Measurements from ENCODE around the gene SRGAP1. TPM values are rescaled to one million over a fixed set of nuclear protein-coding genes. Genes with fewer than 3 reads are reported as not detected.

The SRGAP1 gene
- total RNA-seq, 1 experiment from 2014 or later: 3.7 TPM

DNA sequence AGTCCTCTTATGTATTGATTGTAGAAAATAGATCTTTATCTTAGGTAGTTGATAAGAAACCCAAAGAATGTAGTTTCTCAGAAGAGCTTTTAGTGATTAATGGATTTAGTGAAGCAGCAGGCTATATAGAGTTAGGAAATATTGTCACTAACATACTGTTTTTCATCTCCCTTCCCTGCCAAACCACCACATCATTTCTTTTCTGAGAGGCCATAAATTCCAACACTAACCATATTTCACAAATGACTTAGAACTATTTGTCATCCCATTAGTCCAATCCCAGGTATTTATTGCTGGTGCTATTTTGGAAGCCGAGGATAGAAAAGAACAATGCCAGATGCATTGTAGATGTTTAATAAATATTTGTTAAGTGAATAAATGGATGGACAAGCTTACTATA lies 191.9 kb downstream of the SRGAP1 start:
- Histone ChIP-seq H3K27ac (no peak overlapping the region), H3K27me3 (replicated peaks) (no peaks in the 10 kb centered on the region), H3K4me3 (no peak overlapping the region), H3K36me3 (no peaks in the 10 kb centered on the region), H3K9me3 (replicated peaks) (no peaks in the 10 kb centered on the region), H3K4me1 (replicated peaks) (peaks cover 10% of the 10 kb centered on the region)
- DNase-seq (ENCODE audit: low read depth in 1 of 2, low spot score in 2 of 2): no peak

DNA sequence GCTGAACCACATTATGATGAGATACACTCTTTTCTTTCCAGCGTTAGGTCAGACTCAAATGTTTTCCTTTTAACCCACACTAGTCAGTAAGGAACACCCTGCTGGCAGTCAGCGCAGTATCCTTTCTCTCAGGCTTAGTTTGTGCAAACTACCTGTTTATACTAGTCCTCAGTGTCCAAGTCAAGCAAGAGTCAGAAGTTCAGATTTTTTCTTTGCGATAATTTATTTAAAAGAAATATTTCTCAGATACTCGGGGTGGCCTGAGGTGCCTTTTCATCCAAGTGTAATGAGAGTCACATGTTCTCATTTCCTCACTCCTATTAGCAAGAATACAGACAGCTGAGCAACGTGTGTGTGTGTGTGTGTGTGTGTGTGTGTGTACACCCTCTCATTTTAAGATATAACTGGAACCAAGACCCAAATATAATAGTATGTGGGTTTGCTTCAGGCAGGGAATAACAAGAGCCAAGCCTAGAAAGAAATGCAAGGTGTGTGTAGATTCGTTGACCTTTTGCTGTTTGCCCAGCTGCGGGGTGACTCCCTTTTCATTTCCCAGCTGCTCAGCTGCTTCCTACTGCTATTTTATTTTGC lies 194.9 kb downstream of the SRGAP1 start:
- H3K27me3 ChIP-seq (replicated peaks): no peaks in the 10 kb centered on the region
- peaks cover 7% of the 10 kb centered on the region; the same call in 1 of the 2 replicates for H3K36me3 ChIP-seq
- H3K4me1 ChIP-seq (replicated peaks): peaks cover 10% of the 10 kb centered on the region
- H3K27ac ChIP-seq: no peak overlapping the region
- no peak overlapping the region for H3K4me3 ChIP-seq
- peak in 1 of 2 experiments; percentile 21 for DNase-seq (ENCODE audit: low read depth in 1 of 2, low spot score in 2 of 2)
- H3K9me3 ChIP-seq (replicated peaks): no peaks in the 10 kb centered on the region

GRCh38 chr12:64042911-64043310 lies 198.4 kb downstream of the SRGAP1 start:
- Histone ChIP-seq H3K4me1 (replicated peaks) (peaks cover 10% of the 10 kb centered on the region), H3K9me3 (replicated peaks) (no peaks in the 10 kb centered on the region), H3K27me3 (replicated peaks) (no peaks in the 10 kb centered on the region), H3K4me3 (no peak overlapping the region), H3K36me3 (peaks cover 7% of the 10 kb centered on the region; the same call in 1 of the 2 replicates), H3K27ac (no peak overlapping the region)
- DNase-seq (ENCODE audit: low read depth in 1 of 2, low spot score in 2 of 2): no peak

DNA sequence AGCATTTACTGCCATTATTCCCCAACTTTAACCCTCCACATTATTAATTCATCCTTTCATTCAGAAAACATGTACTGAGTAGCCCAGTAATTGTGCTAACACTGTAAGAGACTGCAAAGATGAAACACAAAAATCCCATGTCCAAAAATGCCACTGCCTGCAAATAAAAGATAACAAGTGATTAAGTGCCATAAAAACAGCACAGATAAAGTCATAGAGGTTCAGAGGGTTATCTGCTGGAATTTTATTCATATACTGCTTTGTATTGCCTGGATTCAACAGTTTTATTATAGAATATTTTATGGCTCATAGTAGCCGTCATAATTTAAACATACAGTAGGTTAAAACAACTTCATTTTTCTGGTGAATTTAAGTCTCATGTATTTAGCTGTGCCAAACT lies 199.7 kb downstream of the SRGAP1 start:
- H3K4me1 ChIP-seq (replicated peaks): peaks cover 4% of the 10 kb centered on the region; the same call in 1 of the 2 replicates

DNA sequence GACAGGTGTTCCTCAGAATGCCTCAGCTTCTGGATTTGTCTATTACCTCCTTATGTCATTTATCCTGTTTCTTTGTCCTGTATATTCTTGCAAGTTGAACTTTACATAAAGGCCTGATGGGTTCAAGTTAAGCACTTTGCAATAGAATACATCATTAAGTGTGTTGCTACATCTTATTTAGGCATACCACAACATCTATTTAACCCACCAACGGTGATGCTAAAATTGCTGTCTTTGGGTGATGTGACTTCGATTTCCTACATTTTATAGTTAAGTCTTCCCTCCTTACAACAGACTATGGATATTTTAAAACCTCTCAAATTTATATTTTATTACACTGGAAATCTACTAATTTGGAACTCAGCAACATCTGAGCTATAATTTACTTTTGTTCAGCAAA lies 206.6 kb downstream of the SRGAP1 start:
- H3K4me3 ChIP-seq: no peak overlapping the region
- H3K27me3 ChIP-seq (replicated peaks): no peaks in the 10 kb centered on the region
- no peaks in the 10 kb centered on the region for H3K4me1 ChIP-seq (replicated peaks)
- no peak overlapping the region for H3K27ac ChIP-seq
- no peaks in the 10 kb centered on the region for H3K9me3 ChIP-seq (replicated peaks)
- DNase-seq (ENCODE audit: low read depth in 1 of 2, low spot score in 2 of 2): no peak
- H3K36me3 ChIP-seq: peaks cover 28% of the 10 kb centered on the region

More for the DNA sequence above, 199.7 kb downstream of the SRGAP1 start:
- Histone ChIP-seq H3K4me3 (no peak overlapping the region), H3K27ac (no peak overlapping the region), H3K27me3 (replicated peaks) (no peaks in the 10 kb centered on the region), H3K9me3 (replicated peaks) (no peaks in the 10 kb centered on the region), H3K36me3 (peaks cover 15% of the 10 kb centered on the region)
- no peak for DNase-seq (ENCODE audit: low read depth in 1 of 2, low spot score in 2 of 2)

DNA sequence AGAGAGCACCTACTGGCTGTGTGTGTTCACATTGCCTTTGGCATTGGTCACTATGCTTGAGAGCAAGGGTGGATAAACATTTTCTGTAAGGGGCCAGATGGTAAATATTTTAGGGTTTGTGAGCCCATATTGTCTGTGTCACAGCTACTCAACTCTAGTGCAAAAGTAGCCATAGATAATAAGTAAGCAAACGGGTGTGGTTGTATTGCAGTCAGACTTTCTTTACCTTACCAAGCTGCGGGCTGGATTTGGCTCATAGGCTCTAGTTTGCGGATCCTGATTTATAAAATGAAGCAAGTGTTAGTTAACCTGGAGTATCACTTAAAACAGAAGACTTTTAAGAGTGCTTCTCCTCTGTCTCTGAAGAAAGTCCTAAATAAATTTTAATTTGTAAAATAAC lies 208.6 kb downstream of the SRGAP1 start:
- Histone ChIP-seq H3K27ac (no peak overlapping the region), H3K4me1 (replicated peaks) (no peaks in the 10 kb centered on the region), H3K36me3 (peaks cover 28% of the 10 kb centered on the region), H3K4me3 (no peak overlapping the region), H3K9me3 (replicated peaks) (no peaks in the 10 kb centered on the region), H3K27me3 (replicated peaks) (no peaks in the 10 kb centered on the region)
- DNase-seq (ENCODE audit: low read depth in 1 of 2, low spot score in 2 of 2): no peak

- Histone ChIP-seq H3K27me3 (replicated peaks) (no peaks in the 10 kb centered on the region), H3K27ac (no peak overlapping the region), H3K36me3 (peaks cover 21% of the 10 kb centered on the region), H3K4me3 (no peak overlapping the region), H3K4me1 (replicated peaks) (no peaks in the 10 kb centered on the region), H3K9me3 (replicated peaks) (no peaks in the 10 kb centered on the region)
- DNase-seq (ENCODE audit: low read depth in 1 of 2, low spot score in 2 of 2): no peak
Measured at GRCh38 chr12:64054079-64054520, 209.6 kb downstream of the SRGAP1 start.

- Histone ChIP-seq H3K36me3 (peaks cover 10% of the 10 kb centered on the region), H3K9me3 (replicated peaks) (no peaks in the 10 kb centered on the region), H3K4me3 (no peak overlapping the region), H3K27ac (no peak overlapping the region), H3K27me3 (replicated peaks) (no peaks in the 10 kb centered on the region), H3K4me1 (replicated peaks) (no peaks in the 10 kb centered on the region)
- no peak for DNase-seq (ENCODE audit: low read depth in 1 of 2, low spot score in 2 of 2)
Measured at GRCh38 chr12:64056741-64057140, 212.2 kb downstream of the SRGAP1 start.

DNA sequence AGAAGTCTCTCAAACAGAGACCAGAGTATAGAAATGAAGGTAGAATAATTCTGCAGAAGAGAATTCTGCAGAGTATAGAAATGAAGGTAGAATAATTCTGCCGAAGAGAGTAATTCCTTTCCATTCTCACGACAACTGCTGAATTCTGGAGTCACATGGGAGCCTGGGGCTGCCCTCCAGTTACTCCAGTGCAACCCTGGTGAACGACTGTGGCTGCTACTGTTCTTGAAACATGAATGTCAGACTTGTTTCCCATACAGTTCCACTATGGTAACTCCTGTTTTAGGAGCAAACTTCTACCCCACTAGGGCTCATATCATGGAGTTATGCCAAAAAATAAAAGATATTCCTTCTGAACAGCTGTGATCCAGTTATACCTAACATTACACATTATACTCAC lies 213.2 kb downstream of the SRGAP1 start:
- DNase-seq (ENCODE audit: low read depth in 1 of 2, low spot score in 2 of 2): no peak
- no peaks in the 10 kb centered on the region for H3K27me3 ChIP-seq (replicated peaks)
- peaks cover 8% of the 10 kb centered on the region for H3K36me3 ChIP-seq
- H3K9me3 ChIP-seq (replicated peaks): no peaks in the 10 kb centered on the region
- no peak overlapping the region for H3K27ac ChIP-seq
- no peak overlapping the region for H3K4me3 ChIP-seq
- no peaks in the 10 kb centered on the region for H3K4me1 ChIP-seq (replicated peaks)

DNA sequence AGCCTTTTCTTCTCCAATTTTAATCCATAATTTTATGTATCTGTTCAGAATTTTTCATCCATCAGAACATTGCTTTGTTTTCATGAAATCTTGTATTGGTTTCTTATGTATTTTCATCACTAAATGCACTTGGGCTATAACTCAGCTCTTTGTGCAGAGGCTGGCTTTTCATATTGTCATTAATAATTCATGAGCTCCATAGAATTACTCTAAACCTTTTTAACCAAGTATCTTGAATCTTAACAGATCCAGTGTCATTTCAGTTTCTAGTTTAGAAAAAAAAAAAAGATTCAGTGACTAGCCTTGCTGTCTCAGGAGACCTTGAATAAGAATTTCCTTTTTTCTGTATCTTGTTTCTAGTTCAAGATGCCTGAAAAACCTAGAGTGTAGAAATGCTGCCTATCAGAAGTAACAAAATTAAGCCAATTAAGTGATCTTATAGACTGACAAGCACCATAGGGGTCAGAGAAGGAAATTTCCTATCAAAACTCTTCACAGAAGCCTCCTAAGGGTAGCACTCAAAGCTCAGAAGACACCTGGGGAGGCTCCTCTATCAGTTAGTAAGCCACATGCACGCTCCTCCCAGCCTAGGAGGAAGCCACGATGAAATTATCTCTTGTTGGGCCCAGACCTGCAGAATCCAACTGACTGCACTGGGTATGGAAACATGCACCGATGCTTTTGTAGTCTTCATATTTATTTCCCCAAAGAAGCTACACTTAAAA lies 214.2 kb downstream of the SRGAP1 start:
- Histone ChIP-seq H3K4me3 (no peak overlapping the region), H3K36me3 (peaks cover 8% of the 10 kb centered on the region), H3K9me3 (replicated peaks) (no peaks in the 10 kb centered on the region), H3K27me3 (replicated peaks) (no peaks in the 10 kb centered on the region), H3K27ac (no peak overlapping the region), H3K4me1 (replicated peaks) (no peaks in the 10 kb centered on the region)
- DNase-seq (ENCODE audit: low read depth in 1 of 2, low spot score in 2 of 2): no peak

- H3K4me1 ChIP-seq (replicated peaks): no peaks in the 10 kb centered on the region
- no peak for DNase-seq (ENCODE audit: low read depth in 1 of 2, low spot score in 2 of 2)
Measured at GRCh38 chr12:64059685-64060084, 215.2 kb downstream of the SRGAP1 start.

DNA sequence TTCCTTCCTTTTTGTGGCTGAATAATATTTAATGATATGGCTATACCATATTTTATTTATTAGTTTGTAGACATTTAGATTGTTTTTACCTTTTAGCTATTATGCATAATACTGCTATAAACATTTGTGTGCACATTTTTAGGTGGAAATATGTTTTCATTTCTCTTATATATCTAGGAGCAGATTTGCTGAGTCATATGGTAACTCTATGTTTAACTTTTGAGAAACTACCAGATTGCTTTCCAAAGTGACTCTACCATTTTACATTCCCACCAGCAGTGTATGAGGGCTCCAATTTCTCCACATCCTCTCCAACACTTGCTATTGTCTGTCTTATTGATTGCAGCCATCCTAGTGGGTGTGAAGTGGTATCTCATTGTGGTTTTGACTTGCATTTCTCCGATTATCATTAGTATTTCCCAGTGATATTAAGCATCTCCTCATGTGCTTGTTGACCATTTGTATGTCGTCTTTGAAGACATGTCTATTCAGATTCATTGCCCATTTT lies 217.4 kb downstream of the SRGAP1 start:
- no peak for DNase-seq (ENCODE audit: low read depth in 1 of 2, low spot score in 2 of 2)
- Histone ChIP-seq H3K27ac (no peak overlapping the region), H3K9me3 (replicated peaks) (no peaks in the 10 kb centered on the region), H3K4me1 (replicated peaks) (peaks cover 8% of the 10 kb centered on the region; the same call in 1 of the 2 replicates), H3K27me3 (replicated peaks) (no peaks in the 10 kb centered on the region), H3K4me3 (no peak overlapping the region), H3K36me3 (peaks cover 26% of the 10 kb centered on the region)

More at GRCh38 chr12:64059685-64060084, 215.2 kb downstream of the SRGAP1 start:
- H3K27ac ChIP-seq: no peak overlapping the region
- no peaks in the 10 kb centered on the region for H3K9me3 ChIP-seq (replicated peaks)
- H3K27me3 ChIP-seq (replicated peaks): no peaks in the 10 kb centered on the region
- H3K36me3 ChIP-seq: peaks cover 15% of the 10 kb centered on the region
- H3K4me3 ChIP-seq: no peak overlapping the region

GRCh38 chr12:64063121-64063520 lies 218.6 kb downstream of the SRGAP1 start:
- no peaks in the 10 kb centered on the region for H3K27me3 ChIP-seq (replicated peaks)
- H3K4me1 ChIP-seq (replicated peaks): peaks cover 8% of the 10 kb centered on the region; the same call in 1 of the 2 replicates
- H3K4me3 ChIP-seq: no peak overlapping the region
- no peak for DNase-seq (ENCODE audit: low read depth in 1 of 2, low spot score in 2 of 2)
- peaks cover 26% of the 10 kb centered on the region for H3K36me3 ChIP-seq
- no peak overlapping the region for H3K27ac ChIP-seq
- H3K9me3 ChIP-seq (replicated peaks): no peaks in the 10 kb centered on the region

DNA sequence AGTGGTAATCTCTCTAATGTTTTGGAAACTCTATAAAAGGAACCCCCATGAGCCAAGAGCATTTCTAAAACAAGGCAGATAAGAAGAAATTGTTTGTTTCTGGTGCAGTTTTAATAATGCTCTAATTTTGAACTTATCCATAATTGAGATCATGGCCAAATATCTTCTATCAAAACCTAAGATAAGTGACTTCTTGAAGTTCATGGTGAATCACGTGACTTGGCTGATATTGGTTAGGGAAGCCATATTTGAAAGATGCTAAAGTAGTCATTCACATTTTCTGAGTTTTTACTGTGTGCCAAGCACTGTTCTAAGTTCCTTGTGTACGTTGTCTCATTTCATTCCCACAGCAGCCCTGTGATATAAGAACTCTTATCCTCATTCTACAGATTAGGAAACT lies 219.7 kb downstream of the SRGAP1 start:
- DNase-seq (ENCODE audit: low read depth in 1 of 2, low spot score in 2 of 2): no peak
- H3K4me1 ChIP-seq (replicated peaks): peaks cover 8% of the 10 kb centered on the region; the same call in 1 of the 2 replicates
- peaks cover 26% of the 10 kb centered on the region for H3K36me3 ChIP-seq
- no peaks in the 10 kb centered on the region for H3K9me3 ChIP-seq (replicated peaks)
- no peak overlapping the region for H3K4me3 ChIP-seq
- no peaks in the 10 kb centered on the region for H3K27me3 ChIP-seq (replicated peaks)
- no peak overlapping the region for H3K27ac ChIP-seq

All from SJSA1 (cell line).